A549 treated with Mapracorat at 1 μM for 4 hours (cell line): ENCODE data around the gene NCOA7. TPM values are rescaled to one million over a fixed set of nuclear protein-coding genes. Genes with fewer than 3 reads are reported as not detected.

Experiments
- total RNA-seq: library from RNA; stranded (reverse); fragments of 200-300 nt; extraction: Qiagen RNA extraction; gene quantifications from 5 replicates; pipeline ENCODE4 v1.2.3, GENCODE V29; 2022

NCOA7 gene, protein sequence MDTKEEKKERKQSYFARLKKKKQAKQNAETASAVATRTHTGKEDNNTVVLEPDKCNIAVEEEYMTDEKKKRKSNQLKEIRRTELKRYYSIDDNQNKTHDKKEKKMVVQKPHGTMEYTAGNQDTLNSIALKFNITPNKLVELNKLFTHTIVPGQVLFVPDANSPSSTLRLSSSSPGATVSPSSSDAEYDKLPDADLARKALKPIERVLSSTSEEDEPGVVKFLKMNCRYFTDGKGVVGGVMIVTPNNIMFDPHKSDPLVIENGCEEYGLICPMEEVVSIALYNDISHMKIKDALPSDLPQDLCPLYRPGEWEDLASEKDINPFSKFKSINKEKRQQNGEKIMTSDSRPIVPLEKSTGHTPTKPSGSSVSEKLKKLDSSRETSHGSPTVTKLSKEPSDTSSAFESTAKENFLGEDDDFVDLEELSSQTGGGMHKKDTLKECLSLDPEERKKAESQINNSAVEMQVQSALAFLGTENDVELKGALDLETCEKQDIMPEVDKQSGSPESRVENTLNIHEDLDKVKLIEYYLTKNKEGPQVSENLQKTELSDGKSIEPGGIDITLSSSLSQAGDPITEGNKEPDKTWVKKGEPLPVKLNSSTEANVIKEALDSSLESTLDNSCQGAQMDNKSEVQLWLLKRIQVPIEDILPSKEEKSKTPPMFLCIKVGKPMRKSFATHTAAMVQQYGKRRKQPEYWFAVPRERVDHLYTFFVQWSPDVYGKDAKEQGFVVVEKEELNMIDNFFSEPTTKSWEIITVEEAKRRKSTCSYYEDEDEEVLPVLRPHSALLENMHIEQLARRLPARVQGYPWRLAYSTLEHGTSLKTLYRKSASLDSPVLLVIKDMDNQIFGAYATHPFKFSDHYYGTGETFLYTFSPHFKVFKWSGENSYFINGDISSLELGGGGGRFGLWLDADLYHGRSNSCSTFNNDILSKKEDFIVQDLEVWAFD
- total RNA-seq = 9.3 to 16.7 TPM (median 13.6 TPM) in 5 replicates

DNA sequence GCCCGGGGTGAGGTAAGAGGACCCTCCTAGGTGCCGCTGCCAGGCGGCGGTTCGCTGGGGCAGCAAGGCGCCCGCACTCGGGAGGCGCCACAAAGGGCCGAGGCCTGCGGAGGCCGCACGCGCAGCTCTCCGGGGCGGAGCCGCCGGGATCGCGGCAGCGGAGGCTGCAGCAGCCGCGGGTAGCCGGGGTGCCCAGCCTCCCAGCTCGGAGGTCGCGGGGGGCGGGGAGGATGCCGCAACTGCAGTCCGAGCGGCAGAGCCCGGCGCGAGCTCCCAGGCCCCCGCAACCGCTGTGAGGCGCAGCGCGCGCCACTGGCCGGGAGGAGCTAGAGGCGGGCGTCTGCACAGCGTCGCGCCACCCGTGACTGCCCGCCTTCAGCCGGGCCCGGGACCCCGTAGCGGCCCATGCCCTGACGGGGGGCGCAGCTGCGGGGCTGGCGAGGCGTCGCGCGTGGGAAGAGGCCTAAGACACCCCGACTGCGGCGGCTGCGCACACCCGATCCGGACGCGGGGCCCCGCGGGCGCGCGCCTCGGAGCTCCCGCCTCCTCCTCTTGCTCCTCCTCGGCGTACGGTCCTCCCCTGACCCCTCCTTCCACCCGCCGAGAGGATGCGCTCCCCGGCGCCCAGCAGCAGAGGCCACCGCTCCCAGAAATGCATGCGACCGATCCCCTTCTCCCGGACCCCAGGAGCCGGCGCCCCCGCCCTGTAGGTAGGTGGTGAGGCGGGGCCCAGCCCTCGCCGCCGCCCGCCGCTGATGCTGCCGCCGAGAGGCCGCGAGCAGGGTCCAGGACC is at the start of gene NCOA7:
Gene NCOA7, plus strand, starts transcription at position 603 of the 793 bp plus-strand sequence. CDS start 24,395 bp downstream, outside the sequence.

DNA sequence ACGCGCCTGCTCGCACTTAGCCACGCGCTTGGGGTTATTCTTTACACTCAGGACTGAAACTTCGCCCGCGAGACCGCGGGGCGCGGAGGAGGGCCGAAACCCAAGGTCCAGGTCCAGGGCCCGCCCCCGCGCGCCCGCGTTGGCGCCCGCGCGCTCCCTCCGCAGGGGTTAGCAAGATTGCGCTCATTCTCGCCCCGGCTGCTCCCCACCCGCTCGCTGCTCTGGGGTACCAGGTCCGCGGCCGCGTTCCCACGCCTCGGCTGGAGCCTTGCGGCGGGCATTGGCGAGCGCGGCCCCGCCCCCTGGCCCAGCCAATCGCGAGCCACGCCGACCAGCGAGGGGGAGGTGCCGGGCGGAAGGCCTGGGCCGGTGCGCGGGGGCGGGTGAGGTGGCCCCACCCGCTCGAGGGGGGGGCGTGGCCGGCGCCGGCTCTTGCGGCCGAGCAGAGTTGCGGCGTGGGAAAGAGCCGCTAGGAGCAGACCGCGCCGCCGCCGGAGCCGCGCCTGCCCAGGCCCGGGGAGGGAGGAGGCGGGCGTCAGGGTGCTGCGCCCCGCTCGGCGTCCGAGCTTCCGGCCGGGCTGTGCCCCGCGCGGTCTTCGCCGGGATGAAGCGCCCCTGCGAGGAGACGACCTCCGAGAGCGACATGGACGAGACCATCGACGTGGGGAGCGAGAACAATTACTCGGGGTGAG is 41.4 kb upstream of the NCOA7 start, which contains the start of gene HEY2:
Gene HEY2, plus strand, starts transcription at position 460 of the 692 bp plus-strand sequence. Its CDS starts 145 bp downstream, at position 605.

DNA sequence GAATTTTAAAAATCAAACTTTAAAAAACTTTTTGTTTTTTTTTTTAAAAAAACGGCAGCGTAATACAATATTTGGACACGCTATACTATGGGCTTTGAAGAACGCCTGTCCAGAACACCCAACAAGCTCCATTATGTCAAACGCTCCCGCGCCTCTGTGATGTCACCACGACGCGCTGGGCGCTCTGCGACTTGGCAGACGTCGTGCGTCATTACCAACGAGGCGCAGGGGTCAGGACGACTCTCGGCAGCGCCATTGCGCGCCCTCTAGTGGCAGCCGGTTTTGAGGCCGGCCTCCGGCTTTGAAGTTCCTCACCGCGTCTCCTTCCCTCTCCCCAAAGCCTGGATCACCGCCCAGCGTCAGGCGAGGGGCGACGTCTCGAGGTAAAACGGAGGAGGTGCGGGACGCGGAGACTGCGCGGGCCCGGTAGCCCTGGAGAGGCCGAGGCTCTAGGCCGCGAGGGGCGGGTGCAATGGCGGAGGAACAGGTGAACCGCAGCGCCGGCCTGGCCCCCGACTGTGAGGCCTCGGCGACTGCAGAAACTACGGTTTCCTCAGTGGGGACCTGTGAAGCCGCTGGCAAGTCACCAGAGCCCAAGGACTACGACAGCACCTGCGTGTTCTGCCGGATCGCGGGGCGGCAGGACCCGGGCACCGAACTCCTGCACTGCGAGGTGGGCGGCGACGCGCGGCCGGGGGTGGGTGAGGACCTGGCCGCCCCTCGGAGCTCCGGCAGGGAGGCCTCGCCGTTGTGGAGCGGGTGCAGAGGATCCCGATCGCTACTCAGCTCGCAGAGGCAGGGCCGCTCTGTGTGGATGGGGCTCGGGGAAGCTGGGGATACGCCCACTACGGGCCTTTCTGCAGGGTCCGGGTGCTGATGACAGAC is 166.0 kb downstream of the NCOA7 start, which contains the start of gene HINT3:
Gene HINT3, plus strand, starts transcription at position 265 of the 885 bp plus-strand sequence. Its CDS starts 208 bp downstream, at position 473.

Other genes starting within 250 kb of the NCOA7 start
- 0.06 to 0.10 TPM (median 0.07 TPM) in 3 of 5 replicates, not detected in the others for gene HEY2, start 41.3 kb upstream of the NCOA7 start, total RNA-seq
- gene HINT3, start 165.8 kb downstream of the NCOA7 start, total RNA-seq = 5.9 to 6.8 TPM (median 6.1 TPM) in 5 replicates
- 9.8 to 11.9 TPM (median 11.2 TPM) in 5 replicates for gene TRMT11, start 195.6 kb downstream of the NCOA7 start, total RNA-seq